ENCODE data around the gene MPHOSPH6.
"Not testable (repeated sequence)": the region's sequence is repeated elsewhere in the genome, so short reads cannot be mapped to it uniquely, and the experiment has no call there.

MPHOSPH6 gene, protein sequence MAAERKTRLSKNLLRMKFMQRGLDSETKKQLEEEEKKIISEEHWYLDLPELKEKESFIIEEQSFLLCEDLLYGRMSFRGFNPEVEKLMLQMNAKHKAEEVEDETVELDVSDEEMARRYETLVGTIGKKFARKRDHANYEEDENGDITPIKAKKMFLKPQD

DNA sequence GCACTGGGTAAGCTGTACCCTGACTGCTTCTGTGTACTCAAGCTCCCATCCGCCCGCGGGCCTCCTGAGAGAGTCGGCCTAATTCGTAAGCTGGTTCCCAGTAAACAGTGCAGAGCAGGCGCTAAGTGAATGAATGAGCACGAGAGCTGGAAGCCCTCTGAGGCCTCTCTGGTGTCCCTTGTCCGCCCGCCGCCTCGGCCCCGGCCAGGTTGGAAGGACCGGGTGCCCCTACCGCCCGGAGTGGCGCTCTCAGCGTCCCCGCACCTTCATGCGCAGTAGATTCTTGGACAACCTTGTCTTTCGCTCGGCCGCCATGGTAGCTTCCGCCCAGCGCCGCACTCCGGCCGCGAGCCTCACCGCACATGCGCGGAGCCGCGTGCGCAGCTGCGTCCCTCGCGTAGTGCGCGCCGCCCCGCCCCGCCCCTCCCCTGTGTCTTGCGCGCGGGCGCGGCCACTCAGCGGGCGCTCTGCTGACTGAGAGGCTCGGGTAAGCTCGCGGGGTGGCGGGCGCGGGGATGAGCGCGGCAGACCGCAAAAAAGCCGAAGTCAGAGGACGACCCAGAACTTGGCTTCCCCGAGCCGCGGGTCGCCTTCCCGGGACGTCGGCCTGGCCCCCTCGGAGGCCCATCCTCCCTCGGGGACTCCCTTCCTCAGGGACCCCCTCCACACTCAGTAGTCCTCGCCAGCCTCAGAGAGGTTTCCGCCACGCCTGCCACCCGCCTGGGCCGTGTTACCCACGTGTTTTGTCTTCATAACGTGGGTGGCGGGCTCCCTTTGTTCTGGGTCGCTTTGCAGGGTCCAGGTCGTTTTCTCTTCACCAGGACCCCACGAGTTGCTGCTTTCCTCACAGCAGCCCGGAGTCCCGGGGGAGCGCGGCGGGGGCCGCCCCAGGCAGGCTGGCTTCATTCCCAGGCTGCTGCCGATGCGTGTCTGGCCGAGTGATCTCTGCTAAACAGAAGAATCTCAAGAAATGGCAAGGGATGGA lies at the start of gene MPHOSPH6:
Gene MPHOSPH6, minus strand, starts transcription at position 364 of the 985 bp plus-strand sequence. Its CDS starts 49 bp downstream, at position 315.
- DNase-seq = peak; percentile 18

DNA sequence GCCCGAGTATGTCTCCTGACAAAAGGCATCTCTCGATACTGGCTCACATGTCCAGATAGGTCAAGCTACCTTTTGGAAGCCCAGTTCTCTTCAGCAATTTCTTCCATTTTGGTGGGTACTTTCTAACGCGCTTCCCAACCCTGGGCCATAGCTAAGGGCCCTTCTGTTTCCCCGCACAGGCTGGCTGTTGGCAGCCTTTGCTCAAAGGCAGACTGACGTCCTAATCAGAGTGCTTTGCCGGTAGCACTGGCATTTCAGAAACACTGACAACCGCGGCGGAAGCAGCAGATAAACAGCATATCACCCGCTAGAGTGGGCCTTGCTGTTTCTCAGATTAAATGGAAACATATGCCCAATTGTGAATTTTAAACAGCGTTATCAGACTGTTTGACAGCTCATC lies 49.3 kb upstream of the MPHOSPH6 start:
- DNase-seq = no peak

DNA sequence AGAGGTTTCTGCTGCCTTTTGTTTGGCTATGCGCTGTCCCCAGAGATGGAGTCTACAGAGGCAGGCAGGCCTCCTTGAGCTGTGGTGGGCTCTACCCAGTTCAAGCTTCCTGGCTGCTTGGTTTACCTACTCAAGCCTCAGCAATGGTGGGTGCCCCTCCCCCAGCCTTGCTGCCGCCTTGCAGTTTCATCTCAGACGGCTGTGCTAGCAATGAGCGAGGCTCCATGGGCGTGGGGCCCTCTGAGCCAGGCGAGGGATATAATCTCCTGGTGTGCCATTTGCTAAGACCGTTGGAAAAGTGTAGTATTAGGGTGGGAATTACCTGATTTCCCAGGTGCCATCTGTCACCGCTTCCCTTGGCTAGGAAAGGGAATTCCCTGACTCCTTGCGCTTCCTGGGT lies 39.3 kb upstream of the MPHOSPH6 start:
- DNase-seq = not testable (repeated sequence)

GRCh38 chr16:82203198-82203597 lies 33.2 kb upstream of the MPHOSPH6 start:
- DNase-seq = no peak

DNA sequence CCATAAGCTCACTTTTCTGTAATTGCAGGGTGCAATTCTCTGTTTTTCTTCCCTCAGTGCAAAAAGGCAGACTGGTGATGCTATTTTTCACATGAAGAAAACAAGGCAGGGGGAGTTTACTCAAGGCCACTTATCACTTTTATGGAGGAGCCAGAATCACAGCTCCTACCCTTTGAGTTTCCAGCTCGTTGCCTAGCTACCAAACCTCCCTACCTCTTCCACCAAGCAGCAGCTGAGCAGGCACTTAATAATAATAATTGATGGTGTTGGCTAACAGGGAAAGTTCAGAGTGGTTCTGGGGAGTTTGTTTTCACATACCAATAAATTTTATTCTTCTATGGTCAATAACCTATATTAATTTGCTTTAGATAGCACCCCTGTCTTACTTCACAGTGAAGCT lies 31.9 kb upstream of the MPHOSPH6 start:
- DNase-seq = no peak

- DNase-seq = no peak
Observed at GRCh38 chr16:82201351-82201750, 31.3 kb upstream of the MPHOSPH6 start.

DNA sequence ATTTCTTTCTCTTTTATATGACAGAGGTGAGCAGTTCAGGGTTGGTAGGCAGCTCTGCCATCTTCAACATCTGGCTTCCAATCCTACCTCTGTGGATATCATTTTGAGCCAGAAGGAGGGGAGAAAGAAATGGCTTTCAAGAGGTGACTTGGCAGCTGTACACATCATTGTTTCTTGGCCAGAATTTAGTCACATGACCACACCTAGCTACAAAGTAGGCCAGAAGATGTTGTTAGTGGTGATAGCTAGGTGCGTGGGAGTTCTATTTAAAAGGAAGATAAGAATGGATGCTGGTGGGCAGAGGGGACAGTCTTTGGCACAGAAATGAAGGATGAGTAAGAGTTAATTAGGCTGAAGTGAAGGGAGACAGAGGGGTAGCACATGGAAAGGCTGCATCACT lies 29.2 kb upstream of the MPHOSPH6 start:
- DNase-seq = no peak

GRCh38 chr16:82197540-82198240 lies 27.7 kb upstream of the MPHOSPH6 start:
- DNase-seq = no peak

DNA sequence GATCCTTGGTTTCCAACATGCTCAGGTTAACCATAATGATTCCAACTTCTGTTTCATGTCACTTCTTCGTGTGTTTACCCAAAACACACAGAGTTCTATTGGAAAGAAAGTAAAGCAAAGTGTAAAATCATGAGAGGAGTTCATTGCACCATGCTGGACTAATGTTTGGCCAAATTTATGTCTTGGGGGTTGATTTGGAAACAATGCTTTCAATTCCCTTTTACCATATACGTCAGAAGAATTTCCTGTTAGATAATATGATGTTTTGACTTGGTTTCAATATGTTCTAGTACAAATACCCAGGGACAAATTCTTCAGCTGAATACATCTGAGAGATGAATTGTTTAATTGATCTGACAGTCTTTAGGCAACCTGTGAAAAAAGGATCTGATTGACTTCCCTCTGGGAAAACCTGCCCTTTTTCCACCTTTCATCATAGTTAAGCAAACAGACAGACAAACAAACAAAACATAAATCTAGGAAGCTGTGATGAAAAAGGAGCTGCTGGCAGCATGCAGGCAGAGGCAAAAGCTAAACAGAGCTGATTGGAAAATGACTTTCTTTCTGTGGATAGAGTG lies 26.0 kb upstream of the MPHOSPH6 start:
- no peak for DNase-seq

DNA sequence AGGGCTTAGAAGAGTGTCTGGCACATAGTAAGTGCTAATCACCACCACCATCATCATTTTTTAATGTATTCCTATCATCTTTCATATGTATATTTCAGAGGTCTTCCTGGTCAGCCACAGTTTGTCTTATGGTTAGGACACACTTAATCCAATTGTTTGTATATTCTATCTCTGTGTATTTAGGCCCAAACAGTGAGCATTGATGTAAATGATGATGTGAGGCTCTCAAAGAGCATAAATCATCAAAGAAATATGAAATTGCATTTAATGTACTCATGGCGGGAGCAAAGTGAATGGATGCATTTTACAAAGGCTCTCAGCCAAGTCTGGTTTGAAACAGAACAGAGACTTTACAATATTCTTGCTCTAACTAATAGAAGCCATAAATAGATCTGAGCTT lies 24.1 kb upstream of the MPHOSPH6 start:
- no peak for DNase-seq

- no peak for DNase-seq
Observed at GRCh38 chr16:82192665-82193064, 22.6 kb upstream of the MPHOSPH6 start.

DNA sequence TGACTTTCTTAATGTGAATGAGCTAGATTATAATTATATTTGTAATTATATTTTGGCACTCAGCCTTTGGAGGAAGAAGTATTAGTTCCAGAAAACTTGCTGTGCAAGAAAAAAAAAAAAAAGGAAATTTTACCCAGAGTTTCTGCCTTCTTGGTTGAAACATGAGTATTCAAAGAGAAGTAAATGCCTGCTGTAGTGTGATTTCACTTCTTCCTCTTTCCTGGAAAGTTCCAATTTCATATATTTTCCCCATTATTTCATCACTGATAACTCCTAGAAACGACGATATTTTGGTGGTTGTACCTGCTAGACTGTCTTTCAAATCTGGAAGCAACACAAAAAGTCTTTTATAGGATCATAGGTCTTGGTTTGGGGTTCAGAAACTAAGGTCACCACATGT lies 20.4 kb upstream of the MPHOSPH6 start:
- DNase-seq = no peak

DNA sequence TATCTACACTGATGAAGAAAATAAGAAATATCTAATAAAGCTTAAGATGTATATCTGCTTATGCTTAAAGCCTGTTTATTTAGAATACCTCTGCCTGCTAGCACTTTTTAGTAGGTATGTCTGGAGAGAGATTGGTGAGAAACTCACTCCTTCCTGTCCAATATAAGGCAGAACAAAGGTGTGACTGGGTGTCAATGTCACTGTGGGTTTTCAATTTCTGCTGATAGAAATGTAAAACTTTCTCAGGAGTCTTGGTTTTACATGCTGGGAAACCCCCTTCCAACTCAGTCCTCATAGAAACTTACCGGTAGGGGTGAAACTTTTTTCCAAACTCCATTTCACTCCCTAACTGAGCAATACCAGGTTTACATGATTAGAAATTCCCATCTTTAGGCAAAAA lies 17.8 kb upstream of the MPHOSPH6 start:
- no peak for DNase-seq

DNA sequence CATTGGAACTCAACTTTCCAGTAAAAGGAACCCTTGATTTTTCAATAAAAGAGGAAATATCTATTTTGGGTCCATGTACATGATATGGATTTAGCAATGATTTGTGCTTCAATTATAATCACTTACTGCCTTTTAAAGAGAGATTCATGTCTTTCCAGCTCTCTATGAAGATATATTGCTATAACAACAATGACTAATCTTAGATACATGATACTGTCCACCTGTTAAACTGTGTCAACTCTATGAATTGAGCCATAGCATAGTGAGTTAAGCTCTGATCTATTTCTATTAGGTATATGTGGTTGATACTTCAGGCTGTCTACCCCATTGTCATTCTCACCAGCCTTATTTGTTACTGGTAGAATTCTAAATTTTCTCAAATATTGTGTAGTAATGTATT lies 15.0 kb upstream of the MPHOSPH6 start:
- peak; percentile 39 for DNase-seq

- no peak for DNase-seq
Observed at GRCh38 chr16:82184213-82184612, 14.2 kb upstream of the MPHOSPH6 start.

GRCh38 chr16:82183004-82183397 lies 13.0 kb upstream of the MPHOSPH6 start:
- DNase-seq = no peak

DNA sequence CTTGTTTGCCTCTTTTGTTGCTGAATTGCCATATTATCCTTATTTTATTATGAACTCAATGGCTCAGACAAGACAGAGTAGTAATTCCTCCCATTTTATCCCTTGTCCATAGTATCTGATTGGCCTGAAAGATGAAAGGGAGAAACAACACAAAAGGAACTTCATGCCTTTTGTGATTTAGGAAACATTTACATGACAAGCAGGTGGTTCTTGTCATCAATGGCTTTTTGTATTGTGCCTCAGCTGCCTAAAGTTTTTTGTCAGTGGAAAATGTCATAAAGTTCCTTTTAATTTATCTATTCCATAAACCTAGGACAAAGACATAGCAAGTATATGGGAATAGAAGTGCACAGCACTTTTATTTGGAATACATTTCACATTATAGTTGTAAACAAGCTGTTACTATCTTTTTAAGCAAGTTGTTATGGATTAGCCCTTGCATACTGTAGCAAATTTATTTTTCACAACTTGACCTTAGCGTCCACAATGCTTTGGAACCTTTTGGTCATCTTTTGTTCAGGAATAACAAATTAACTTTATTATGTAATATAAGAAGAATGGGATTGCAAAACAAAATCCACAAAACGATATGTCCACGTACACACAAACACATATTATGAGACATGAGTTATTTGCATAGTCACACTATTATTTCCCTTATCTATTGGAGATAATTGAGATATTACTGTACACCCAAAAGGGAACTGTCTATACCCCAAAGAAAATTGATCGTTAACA lies 12.4 kb upstream of the MPHOSPH6 start:
- no peak for DNase-seq

DNA sequence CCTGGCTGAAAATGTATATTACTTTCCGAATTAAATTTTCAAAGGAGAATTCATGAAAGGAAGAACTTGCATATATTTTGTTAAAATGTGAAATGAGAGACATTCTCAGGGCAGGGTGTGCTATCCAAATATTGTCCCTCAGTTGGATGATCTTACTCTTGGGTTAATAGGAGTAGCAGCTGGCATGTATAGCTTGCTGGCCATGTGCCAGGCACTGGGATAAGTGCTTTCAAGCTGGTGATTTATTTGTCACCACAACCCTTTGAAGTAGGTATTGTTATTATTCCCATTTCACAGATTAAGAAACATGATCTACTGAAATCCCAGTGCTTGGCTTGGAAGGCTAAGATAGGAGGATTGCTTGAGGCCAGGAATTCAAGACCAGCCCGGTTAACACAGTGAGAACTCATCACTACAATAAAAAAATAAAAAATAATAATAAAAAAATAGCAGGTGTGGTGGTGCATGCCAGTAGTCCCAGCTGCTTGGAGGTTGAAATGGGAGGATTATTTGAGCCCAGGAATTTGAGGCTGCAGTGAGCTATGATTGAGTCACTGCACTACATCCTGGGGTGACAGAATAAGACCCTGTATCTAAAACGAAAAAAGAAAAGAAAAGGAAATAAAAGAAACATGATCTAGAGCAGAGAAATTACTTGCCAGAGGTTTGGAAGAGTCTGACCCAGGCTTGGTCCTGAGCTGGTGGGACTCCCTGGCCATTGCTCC lies 11.6 kb upstream of the MPHOSPH6 start:
- peak; percentile 69 for DNase-seq

- DNase-seq = no peak
Observed at GRCh38 chr16:82178352-82178751, 8.3 kb upstream of the MPHOSPH6 start.

- DNase-seq = no peak
Observed at GRCh38 chr16:82177555-82177954, 7.5 kb upstream of the MPHOSPH6 start.

DNA sequence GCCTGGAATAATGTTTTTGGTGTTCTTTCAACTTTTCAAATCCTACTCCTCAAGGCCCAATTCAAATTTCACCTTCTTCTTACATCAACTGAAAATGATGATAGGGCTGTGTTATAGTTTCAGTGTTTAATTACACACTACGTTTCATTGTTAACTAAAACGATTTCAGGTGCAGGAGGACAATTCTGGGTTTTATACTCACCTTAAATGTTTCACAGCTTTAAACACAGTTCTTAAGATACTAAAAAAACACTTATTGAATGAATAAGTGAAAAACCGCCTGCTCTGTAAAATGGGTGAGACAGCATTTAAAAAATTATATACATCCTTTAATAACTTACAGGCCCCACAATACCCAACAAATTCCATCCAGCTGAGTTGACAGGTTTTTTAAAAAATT lies 6.2 kb upstream of the MPHOSPH6 start:
- no peak for DNase-seq

- DNase-seq = no peak
Observed at GRCh38 chr16:82175627-82176026, 5.6 kb upstream of the MPHOSPH6 start.

Measured in NCI-H1436 treated with DMSO at 0.1 percent for 48 hours (cell line).